Measurements from ENCODE around the gene DPH5. TPM values are rescaled to one million over a fixed set of nuclear protein-coding genes. Genes with fewer than 3 reads are reported as not detected.
"Not testable (repeated sequence)": the region's sequence is repeated elsewhere in the genome, so short reads cannot be mapped to it uniquely, and the experiment has no call there.

Gene DPH5
- total RNA-seq, 4 donors from 2014 or later = 12.8 to 23.0 (median 15.5) TPM

GRCh38 chr1:101039245-101039644 is 13.7 kb upstream of the DPH5 start:
- 70 to 78% methylated on average over 1 of the region's 1 CpG for WGBS, 2 donors
- H3K4me3 ChIP-seq (ENCODE audit: low read depth, poor library complexity, severe bottlenecking) = no peak overlapping the region
- TF ChIP-seq, protein P1, sequence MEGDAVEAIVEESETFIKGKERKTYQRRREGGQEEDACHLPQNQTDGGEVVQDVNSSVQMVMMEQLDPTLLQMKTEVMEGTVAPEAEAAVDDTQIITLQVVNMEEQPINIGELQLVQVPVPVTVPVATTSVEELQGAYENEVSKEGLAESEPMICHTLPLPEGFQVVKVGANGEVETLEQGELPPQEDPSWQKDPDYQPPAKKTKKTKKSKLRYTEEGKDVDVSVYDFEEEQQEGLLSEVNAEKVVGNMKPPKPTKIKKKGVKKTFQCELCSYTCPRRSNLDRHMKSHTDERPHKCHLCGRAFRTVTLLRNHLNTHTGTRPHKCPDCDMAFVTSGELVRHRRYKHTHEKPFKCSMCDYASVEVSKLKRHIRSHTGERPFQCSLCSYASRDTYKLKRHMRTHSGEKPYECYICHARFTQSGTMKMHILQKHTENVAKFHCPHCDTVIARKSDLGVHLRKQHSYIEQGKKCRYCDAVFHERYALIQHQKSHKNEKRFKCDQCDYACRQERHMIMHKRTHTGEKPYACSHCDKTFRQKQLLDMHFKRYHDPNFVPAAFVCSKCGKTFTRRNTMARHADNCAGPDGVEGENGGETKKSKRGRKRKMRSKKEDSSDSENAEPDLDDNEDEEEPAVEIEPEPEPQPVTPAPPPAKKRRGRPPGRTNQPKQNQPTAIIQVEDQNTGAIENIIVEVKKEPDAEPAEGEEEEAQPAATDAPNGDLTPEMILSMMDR (IDR thresholded peaks at IDR 0.05) = no peak
- TF ChIP-seq POLR2A (IDR thresholded peaks at IDR 0.05) = no peak
- intact Hi-C loops (cut with DNase I; ENCODE audit: low total_unique reads) = no loop called here
- no peak for DNase-seq (ENCODE audit: low spot score in 2 of 2)

DNA sequence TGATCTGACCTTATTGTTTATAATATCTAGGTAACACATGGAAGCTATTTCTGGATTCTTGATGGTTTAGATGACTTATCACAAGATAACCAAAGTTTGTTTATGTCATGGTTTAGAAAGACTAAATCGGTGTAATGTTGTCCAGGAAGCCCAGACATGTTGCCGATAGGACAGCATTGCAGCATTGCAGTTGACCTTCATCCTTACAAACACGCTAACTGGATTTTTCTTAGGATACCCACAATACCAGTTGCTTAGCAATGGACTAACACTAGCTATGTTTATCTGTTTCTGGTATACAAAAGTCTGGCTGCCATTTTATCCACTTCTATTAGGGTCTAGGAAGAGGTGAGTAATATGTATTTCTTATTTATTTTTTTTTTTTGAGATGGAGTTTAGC is 11.7 kb upstream of the DPH5 start:
- intact Hi-C loops (cut with DNase I; ENCODE audit: low total_unique reads) = no loop called here
- 99% methylated on average over 3 of the region's 3 CpGs for WGBS, 2 donors
- no peak overlapping the region for H3K4me3 ChIP-seq (ENCODE audit: low read depth, poor library complexity, severe bottlenecking)
- DNase-seq (ENCODE audit: low spot score in 2 of 2) = no peak
- no peak for TF ChIP-seq POLR2A (IDR thresholded peaks at IDR 0.05)
- TF ChIP-seq, protein P1 (IDR thresholded peaks at IDR 0.05) = no peak

- no peak overlapping the region for H3K4me3 ChIP-seq (ENCODE audit: low read depth, poor library complexity, severe bottlenecking)
- no peak for DNase-seq (ENCODE audit: low spot score in 2 of 2)
- intact Hi-C loops (cut with DNase I; ENCODE audit: low total_unique reads) = no loop called here
- no peak for TF ChIP-seq POLR2A (IDR thresholded peaks at IDR 0.05)
- TF ChIP-seq, protein P1 (IDR thresholded peaks at IDR 0.05) = no peak
- 94 to 97% methylated on average over 2 of the region's 2 CpGs for WGBS, 2 donors
Measured at GRCh38 chr1:101033017-101033416, 7.4 kb upstream of the DPH5 start.

- DNase-seq (ENCODE audit: low spot score in 2 of 2); H3K4me3 ChIP-seq (ENCODE audit: low read depth, poor library complexity, severe bottlenecking); intact Hi-C loops (cut with DNase I; ENCODE audit: low total_unique reads): not testable (repeated sequence)
- WGBS, 2 donors = 97 to 98% methylated on average over 2 of the region's 2 CpGs
Measured at GRCh38 chr1:101032129-101032528, 6.5 kb upstream of the DPH5 start.

- DNase-seq (ENCODE audit: low spot score in 2 of 2) = no peak
- no peak overlapping the region for H3K4me3 ChIP-seq (ENCODE audit: low read depth, poor library complexity, severe bottlenecking)
- TF ChIP-seq, protein P1 (IDR thresholded peaks at IDR 0.05) = no peak
- no peak for TF ChIP-seq POLR2A (IDR thresholded peaks at IDR 0.05)
- 89 to 94% methylated on average over 4 of the region's 4 CpGs for WGBS, 2 donors
- intact Hi-C loops (cut with DNase I; ENCODE audit: low total_unique reads) = no loop called here
Measured at GRCh38 chr1:101030881-101031280, 5.3 kb upstream of the DPH5 start.

- intact Hi-C loops (cut with DNase I; ENCODE audit: low total_unique reads) = no loop called here
- no peak for DNase-seq (ENCODE audit: low spot score in 2 of 2)
- WGBS, 2 donors = 76 to 84% methylated on average over 1 of the region's 1 CpG
- H3K4me3 ChIP-seq (ENCODE audit: low read depth, poor library complexity, severe bottlenecking) = no peak overlapping the region
- TF ChIP-seq, protein P1 (IDR thresholded peaks at IDR 0.05) = no peak
- TF ChIP-seq POLR2A (IDR thresholded peaks at IDR 0.05) = no peak
Measured at GRCh38 chr1:101029184-101029583, 3.6 kb upstream of the DPH5 start.

Measured in lower leg skin (tissue), 4 donors.